HG03378 (cell line): Measurements from ENCODE around the gene DUXA.

Experiments used
- ATAC-seq: cut with Tn5 transposase; IDR thresholded peaks from one replicate; pipeline ENCODE4 v1.9.1; 2021; ENCODE audit warnings: mild to moderate bottlenecking, moderate library complexity; ENCODE audit not compliant: unreplicated experiment

DUXA gene

GRCh38 chr19:57106722-57107235, 60.5 kb downstream of the DUXA start:
- ATAC-seq, result no peak

- ATAC-seq, result no peak
These were observed 61.1 kb downstream of the DUXA start for GRCh38 chr19:57105976-57106721.
